Measurements from ENCODE around the gene SLC16A3. TPM values are rescaled to one million over a fixed set of nuclear protein-coding genes. Genes with fewer than 3 reads are reported as not detected.

Gene SLC16A3
- total and polyA plus RNA-seq, 2 of the 8 experiments (the other 6 are each of a cell fraction or from before 2014, with no cell fraction given): 3.8 to 8.7 TPM

GRCh38 chr17:82232876-82233785 is 4.3 kb downstream of the SLC16A3 start:
- no peaks in the 10 kb centered on the region; a peak in 1 of 4 replicates for H3K9me3 ChIP-seq (ENCODE audit: insufficient read depth in 2 of 2, low read depth in 1 of 2, low read length in 1 of 2)
- H3K9ac ChIP-seq (replicated peaks in 1 of 4; ENCODE audit: extremely low read depth in 1 of 4, low read depth in 3 of 4, low read length in 3 of 4): no peak overlapping the region
- no peaks in the 10 kb centered on the region for H3K79me2 ChIP-seq (ENCODE audit: control insufficient read depth in 1 of 2, insufficient read depth in 2 of 2, low read length in 2 of 2)
- H2BK15ac ChIP-seq (ENCODE audit: low read length): no peak overlapping the region
- no peak for DNase-seq (ENCODE audit: low read depth in 1 of 2, low spot score in 2 of 2)
- POLR2A ChIA-PET (ENCODE audit: partially characterized antibody): interaction anchor here (1.6 kb wide), 1 partner anchor 9 kb away, joined by 5 read pairs; no protein-coding TSS in a partner anchor
- no peaks in the 10 kb centered on the region; the same call in 1 of the 2 replicates for H3K79me1 ChIP-seq (ENCODE audit: low read depth, low read length)
- no peak overlapping the region for H2BK20ac ChIP-seq (ENCODE audit: low read length)
- no peak overlapping the region for H2BK120ac ChIP-seq (replicated peaks; ENCODE audit: low read depth, low read length)
- no peak overlapping the region for H3K27ac ChIP-seq (ENCODE audit: low read depth, low read length)
- H3K27me3 ChIP-seq (replicated peaks in 1 of 4; ENCODE audit: control insufficient read depth in 3 of 4, extremely low read depth in 1 of 4, insufficient read depth in 3 of 4, low read length in 3 of 4): peaks cover 26 to 48% (median 42%) of the 10 kb centered on the region in 4 experiments
- H3K4ac ChIP-seq (replicated peaks; ENCODE audit: insufficient read length, low read depth, low read length): no peak overlapping the region
- CTCF ChIA-PET (ENCODE audit: partially characterized antibody): interaction anchor here (1.6 kb wide), 1 partner anchor 9 kb away, joined by 3 read pairs; no protein-coding TSS in a partner anchor
- no peak overlapping the region for H4K5ac ChIP-seq (ENCODE audit: insufficient read length, low read depth, low read length)
- no peak overlapping the region for H2BK12ac ChIP-seq (ENCODE audit: low read depth, low read length)
- H3K36me3 ChIP-seq (ENCODE audit: control insufficient read depth in 2 of 4, insufficient read depth in 4 of 4, low read length in 3 of 4): peaks cover 0 to 3% (median 0%) of the 10 kb centered on the region in 4 experiments; a peak in 1 of 8 replicates
- H3K4me3 ChIP-seq (ENCODE audit: extremely low read depth in 1 of 4, insufficient read depth in 2 of 4, low read depth in 3 of 4, low read length in 4 of 4): no peak overlapping the region
- H2AFZ ChIP-seq (ENCODE audit: low read length): no peak overlapping the region
- H3K14ac ChIP-seq (ENCODE audit: insufficient read length): no peak overlapping the region
- H2BK5ac ChIP-seq (ENCODE audit: low read depth, low read length): no peak overlapping the region
- H3K23me2 ChIP-seq (ENCODE audit: low read depth, low read length): peaks cover 9% of the 10 kb centered on the region; the same call in 1 of the 2 replicates
- no peak overlapping the region for H3K18ac ChIP-seq (ENCODE audit: extremely low read depth, low read length)
- H4K91ac ChIP-seq (replicated peaks; ENCODE audit: insufficient read length, low read length): no peak overlapping the region
- H4K8ac ChIP-seq (ENCODE audit: extremely low read depth, insufficient read depth, low read length): peak overlapping the region; percentile 11; the same call in 1 of the 2 replicates
- H4K20me1 ChIP-seq (replicated peaks in 1 of 2; ENCODE audit: control insufficient read depth in 1 of 2, insufficient read depth in 2 of 2, low read length in 2 of 2): peaks cover 9 to 12% of the 10 kb centered on the region in 2 experiments
- peaks cover 0 to 18% (median 6%) of the 10 kb centered on the region in 4 experiments; a peak in 6 of 7 replicates for H3K4me1 ChIP-seq (replicated peaks in 1 of 4; ENCODE audit: control insufficient read depth in 3 of 4, insufficient read depth in 4 of 4, low read length in 3 of 4)
- 91% methylated on average over 17 of the region's 21 CpGs; no CpG with 5 or more reads in 1 of the 2 experiments for WGBS, 2 experiments (ENCODE audit: extremely low coverage in 1 of 2, insufficient coverage in 1 of 2, insufficient read length in 1 of 2, insufficient replicate concordance in 2 of 2, low coverage in 1 of 2, low lambda C conversion rate in 2 of 2, missing lambda C conversion rate in 1 of 2)
- FAIRE-seq: no peak
- no peak overlapping the region for H3K4me2 ChIP-seq (ENCODE audit: insufficient read depth in 1 of 2, low read depth in 2 of 2, low read length in 2 of 2)
- H2AK5ac ChIP-seq (ENCODE audit: low read depth, low read length): 0 out of 2 replicates have a peak overlapping the region, but pooled peaks have one; percentile 5
- H3K23ac ChIP-seq (ENCODE audit: insufficient read length): no peak overlapping the region
- no peak overlapping the region for H3K56ac ChIP-seq (replicated peaks; ENCODE audit: insufficient read length, low read depth, low read length)
- no peak for TF ChIP-seq PHF8 (conservative IDR thresholded peaks at IDR 0.05; ENCODE audit: low read depth, low read length)
- no peak for TF ChIP-seq ASH2L (IDR thresholded peaks at IDR 0.05; ENCODE audit: low read length)
- TF ChIP-seq POLR2A (IDR thresholded peaks at IDR 0.05; ENCODE audit: control extremely low read depth in 1 of 2, low read depth in 2 of 2, low read length in 2 of 2): no peak
- no peak for TF ChIP-seq SUZ12 (IDR thresholded peaks at IDR 0.05; ENCODE audit: low read length)
- TF ChIP-seq EZH2 (IDR thresholded peaks at IDR 0.05; ENCODE audit: low read depth, low read length, severe bottlenecking): no peak
- no peak for TF ChIP-seq CHD2 (IDR thresholded peaks at IDR 0.05; ENCODE audit: low read length)
- TF ChIP-seq SP4 (IDR thresholded peaks at IDR 0.05; ENCODE audit: low read length): no peak
- TF ChIP-seq SP2 (IDR thresholded peaks at IDR 0.05; ENCODE audit: low read length): no peak
- TF ChIP-seq NANOG (IDR thresholded peaks at IDR 0.05; ENCODE audit: insufficient read depth, low read depth, low read length, poor library complexity, severe bottlenecking): no peak
- no peak for TF ChIP-seq KDM1A (IDR thresholded peaks at IDR 0.05; ENCODE audit: borderline replicate concordance, low read length)
- no peak for TF ChIP-seq TBP (IDR thresholded peaks at IDR 0.05; ENCODE audit: low read depth, low read length)
- TF ChIP-seq RAD21 (IDR thresholded peaks at IDR 0.05 in 1 of 2, conservative IDR thresholded peaks at IDR 0.05 in 1 of 2; ENCODE audit: low read depth in 2 of 2, low read length in 2 of 2): no peak

Data from H1 (cell line).